ENCODE results near the gene NPC1. TPM values are rescaled to one million over a fixed set of nuclear protein-coding genes. Genes with fewer than 3 reads are reported as not detected.

Gene NPC1
- total and polyA plus RNA-seq, 12 donors = 8.9 to 34.4 (median 13.3) TPM

DNA sequence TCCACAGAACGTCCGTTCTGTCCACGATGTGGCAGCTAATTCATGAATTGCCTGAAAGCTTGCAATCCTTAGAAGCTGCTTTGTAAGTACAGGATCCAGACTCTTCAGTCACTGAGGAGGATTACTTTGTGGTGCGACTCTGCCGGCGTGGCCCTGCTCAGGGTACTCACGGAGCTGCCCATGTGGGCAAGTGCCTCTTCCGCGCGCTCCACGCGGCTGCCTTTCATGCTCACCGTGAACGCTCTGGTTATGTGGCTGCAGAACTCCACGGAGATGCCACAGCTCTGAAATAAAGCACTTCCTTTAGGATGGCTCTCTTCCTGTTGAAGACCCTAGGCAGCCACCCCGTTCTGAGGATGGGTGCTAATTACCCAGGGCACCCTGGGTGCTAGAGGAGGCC, 52.0 kb downstream of the NPC1 start:
- H3K27me3 ChIP-seq = no peaks in the 10 kb centered on the region
- ATAC-seq (no peak), DNase-seq (no peak)
- H3K4me3 ChIP-seq = no peak overlapping the region
- intact Hi-C loops (cut with DNase I) = no loop called here
- H3K9me3 ChIP-seq = no peaks in the 10 kb centered on the region
- H3K27ac ChIP-seq = no peak overlapping the region
- peaks cover 0 to 19% (median 0%) of the 10 kb centered on the region in 9 donors for H3K4me1 ChIP-seq
- peaks cover 0 to 100% (median 83%) of the 10 kb centered on the region in 9 donors for H3K36me3 ChIP-seq
- 96 to 97% methylated on average over 16 of the region's 16 CpGs for WGBS, 2 donors
- TF ChIP-seq, protein P1, sequence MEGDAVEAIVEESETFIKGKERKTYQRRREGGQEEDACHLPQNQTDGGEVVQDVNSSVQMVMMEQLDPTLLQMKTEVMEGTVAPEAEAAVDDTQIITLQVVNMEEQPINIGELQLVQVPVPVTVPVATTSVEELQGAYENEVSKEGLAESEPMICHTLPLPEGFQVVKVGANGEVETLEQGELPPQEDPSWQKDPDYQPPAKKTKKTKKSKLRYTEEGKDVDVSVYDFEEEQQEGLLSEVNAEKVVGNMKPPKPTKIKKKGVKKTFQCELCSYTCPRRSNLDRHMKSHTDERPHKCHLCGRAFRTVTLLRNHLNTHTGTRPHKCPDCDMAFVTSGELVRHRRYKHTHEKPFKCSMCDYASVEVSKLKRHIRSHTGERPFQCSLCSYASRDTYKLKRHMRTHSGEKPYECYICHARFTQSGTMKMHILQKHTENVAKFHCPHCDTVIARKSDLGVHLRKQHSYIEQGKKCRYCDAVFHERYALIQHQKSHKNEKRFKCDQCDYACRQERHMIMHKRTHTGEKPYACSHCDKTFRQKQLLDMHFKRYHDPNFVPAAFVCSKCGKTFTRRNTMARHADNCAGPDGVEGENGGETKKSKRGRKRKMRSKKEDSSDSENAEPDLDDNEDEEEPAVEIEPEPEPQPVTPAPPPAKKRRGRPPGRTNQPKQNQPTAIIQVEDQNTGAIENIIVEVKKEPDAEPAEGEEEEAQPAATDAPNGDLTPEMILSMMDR (IDR thresholded peaks at IDR 0.05) = no peak

DNA sequence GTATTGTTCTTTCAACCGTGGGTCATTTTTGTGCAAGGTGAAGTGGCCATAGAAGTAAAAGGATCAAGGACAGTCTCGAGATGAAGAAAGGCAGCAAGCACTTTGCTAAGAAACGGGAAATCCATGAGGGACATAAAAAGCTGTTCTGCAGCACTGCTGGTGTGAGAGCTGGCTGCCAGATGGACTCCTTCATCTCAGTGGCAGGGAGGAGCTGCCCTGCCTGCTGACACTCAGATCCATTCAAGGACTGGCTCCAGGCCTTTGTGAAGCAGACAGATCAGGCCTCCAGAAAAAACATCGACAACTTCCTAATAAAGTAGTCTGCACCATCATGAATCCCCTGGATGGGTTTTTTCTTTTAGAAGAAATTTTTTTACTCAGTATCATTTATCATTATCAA, 53.5 kb downstream of the NPC1 start:
- no peak overlapping the region for H3K4me3 ChIP-seq
- 66% methylated on average over 4 of the region's 4 CpGs for WGBS, 2 donors
- no peaks in the 10 kb centered on the region for H3K9me3 ChIP-seq
- TF ChIP-seq, protein P1 (IDR thresholded peaks at IDR 0.05) = no peak
- no peaks in the 10 kb centered on the region for H3K27me3 ChIP-seq
- H3K27ac ChIP-seq = peak overlapping the region in 3 of 10 donors; percentile 0 to 39 (median 20)
- peak in 1 of 2 donors; percentile 26 for DNase-seq
- H3K4me1 ChIP-seq = peaks cover 0 to 26% (median 0%) of the 10 kb centered on the region in 9 donors
- intact Hi-C loops (cut with DNase I) = no loop called here
- peak in 2 of 8 donors; percentile 54 to 58 for ATAC-seq
- H3K36me3 ChIP-seq = peaks cover 0 to 100% (median 81%) of the 10 kb centered on the region in 9 donors

DNA sequence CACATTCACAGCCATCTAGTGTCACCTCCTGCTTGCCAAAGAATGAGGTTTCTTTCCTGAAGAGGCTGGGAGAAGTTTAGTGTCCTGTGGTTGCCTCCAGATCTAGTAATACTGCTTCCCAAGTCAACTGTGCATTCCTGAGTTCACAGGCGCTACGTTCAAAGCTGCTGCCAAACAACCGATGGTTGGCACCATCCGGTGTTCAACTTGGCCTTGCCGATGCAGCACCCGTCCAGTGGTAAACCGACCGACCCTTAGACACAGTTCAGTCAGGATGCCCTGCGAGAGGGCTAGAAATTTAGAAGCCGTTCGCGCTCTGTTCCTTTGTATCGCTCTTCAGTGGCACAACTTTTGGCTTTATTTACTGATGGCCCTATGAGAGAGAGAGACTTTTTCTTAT, 54.4 kb downstream of the NPC1 start:
- no peaks in the 10 kb centered on the region for H3K27me3 ChIP-seq
- peaks cover 0 to 100% (median 80%) of the 10 kb centered on the region in 9 donors for H3K36me3 ChIP-seq
- H3K4me1 ChIP-seq = peaks cover 0 to 26% (median 0%) of the 10 kb centered on the region in 9 donors
- TF ChIP-seq, protein P1 (IDR thresholded peaks at IDR 0.05) = no peak
- H3K27ac ChIP-seq = peak overlapping the region in 1 of 10 donors; percentile 39
- no peak overlapping the region for H3K4me3 ChIP-seq
- no peaks in the 10 kb centered on the region for H3K9me3 ChIP-seq
- DNase-seq (no peak), ATAC-seq (peak in 2 of 8 donors; percentile 6 to 30)
- 89 to 91% methylated on average over 13 of the region's 13 CpGs for WGBS, 2 donors
- intact Hi-C loops (cut with DNase I) = no loop called here

DNA sequence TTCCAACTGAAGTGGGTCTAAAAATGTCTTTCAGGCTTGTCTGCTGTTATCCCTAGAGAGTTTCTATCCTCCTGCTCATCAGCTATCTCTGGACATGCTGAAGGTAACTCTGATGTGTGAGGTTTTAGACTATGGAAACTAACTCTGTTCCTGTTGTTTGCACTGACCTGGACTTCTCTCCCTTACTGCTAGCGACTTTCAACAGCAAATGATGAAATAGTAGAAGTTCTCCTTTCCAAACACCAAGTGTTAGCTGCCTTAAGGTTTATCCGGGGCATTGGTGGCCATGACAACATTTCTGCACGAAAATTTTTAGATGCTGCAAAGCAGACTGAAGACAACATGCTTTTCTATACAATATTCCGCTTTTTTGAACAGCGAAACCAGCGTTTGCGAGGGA, 56.1 kb downstream of the NPC1 start:
- no peak for ATAC-seq
- intact Hi-C loops (cut with DNase I) = no loop called here
- peak overlapping the region in 1 of 10 donors; percentile 18 for H3K27ac ChIP-seq

More for the DNA sequence above, 56.1 kb downstream of the NPC1 start:
- no peaks in the 10 kb centered on the region for H3K9me3 ChIP-seq
- TF ChIP-seq, protein P1 (IDR thresholded peaks at IDR 0.05) = no peak
- 84 to 89% methylated on average over 7 of the region's 7 CpGs for WGBS, 2 donors
- peaks cover 0 to 100% (median 81%) of the 10 kb centered on the region in 9 donors for H3K36me3 ChIP-seq
- no peak for DNase-seq
- H3K27me3 ChIP-seq = no peaks in the 10 kb centered on the region
- no peak overlapping the region for H3K4me3 ChIP-seq
- H3K4me1 ChIP-seq = peaks cover 0 to 26% (median 0%) of the 10 kb centered on the region in 9 donors
